Measurements from ENCODE around the gene CD300A.

CD300A gene

DNA sequence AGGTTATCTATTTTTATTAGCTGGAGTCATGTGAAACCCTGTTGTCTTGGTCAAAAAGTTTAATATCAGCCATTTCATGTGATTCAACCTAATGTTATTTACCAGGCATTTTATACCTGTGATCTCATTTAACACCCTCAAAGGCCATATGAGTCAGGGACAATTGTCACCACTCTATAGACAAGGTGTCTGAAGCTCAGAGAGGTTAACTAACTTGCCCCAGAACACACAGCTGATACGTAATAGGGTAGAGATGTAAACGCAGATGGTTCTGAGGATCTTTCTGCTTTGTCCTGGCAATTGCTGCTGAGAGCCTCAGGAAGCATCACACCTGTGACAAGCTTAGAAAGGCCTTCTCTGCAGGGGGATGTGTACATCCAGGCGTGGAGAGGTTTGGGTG, 4.9 kb downstream of the CD300A start:
- no peak for TF ChIP-seq CTCF (IDR thresholded peaks at IDR 0.05)

DNA sequence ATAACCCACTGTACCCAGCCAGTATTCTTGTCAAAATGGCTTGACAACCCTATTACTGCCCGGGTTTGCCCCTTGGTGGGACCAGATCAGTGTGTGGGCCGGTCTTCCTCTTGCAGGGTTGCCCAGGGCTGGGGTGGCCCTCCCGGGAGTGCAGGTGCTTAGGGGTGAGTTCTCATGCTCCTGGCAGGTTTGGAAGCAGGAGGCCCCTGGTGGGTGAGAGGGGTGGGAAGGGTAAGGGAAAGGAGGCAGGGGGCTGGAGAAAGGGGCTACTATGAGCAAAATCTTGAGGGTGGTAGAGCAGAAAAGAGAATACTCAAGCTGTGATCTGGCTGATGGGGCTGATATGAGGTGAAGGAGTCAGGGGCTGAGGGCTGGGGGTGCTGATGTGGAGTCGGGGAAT, 6.5 kb downstream of the CD300A start:
- TF ChIP-seq CTCF (IDR thresholded peaks at IDR 0.05), result no peak

DNA sequence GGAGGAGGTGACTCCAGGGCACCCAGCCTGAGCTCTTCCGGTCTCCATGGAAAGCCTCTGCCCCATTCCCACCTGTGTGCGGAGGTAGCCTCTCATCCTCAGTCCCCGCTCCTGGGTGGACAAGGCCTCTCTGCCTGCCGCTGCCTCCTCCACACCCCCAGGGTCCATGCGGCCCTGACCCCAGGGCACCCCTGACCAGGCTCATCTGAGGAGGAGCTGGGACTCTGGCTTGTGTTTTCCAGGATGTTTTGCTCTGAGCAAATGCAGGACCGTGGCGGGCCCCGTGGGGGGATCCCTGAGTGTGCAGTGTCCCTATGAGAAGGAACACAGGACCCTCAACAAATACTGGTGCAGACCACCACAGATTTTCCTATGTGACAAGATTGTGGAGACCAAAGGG, 6.9 kb downstream of the CD300A start:
- TF ChIP-seq CTCF (IDR thresholded peaks at IDR 0.05), result no peak

- TF ChIP-seq CTCF (IDR thresholded peaks at IDR 0.05), result no peak
These were observed 7.8 kb downstream of the CD300A start for GRCh38 chr17:74474043-74474792.

DNA sequence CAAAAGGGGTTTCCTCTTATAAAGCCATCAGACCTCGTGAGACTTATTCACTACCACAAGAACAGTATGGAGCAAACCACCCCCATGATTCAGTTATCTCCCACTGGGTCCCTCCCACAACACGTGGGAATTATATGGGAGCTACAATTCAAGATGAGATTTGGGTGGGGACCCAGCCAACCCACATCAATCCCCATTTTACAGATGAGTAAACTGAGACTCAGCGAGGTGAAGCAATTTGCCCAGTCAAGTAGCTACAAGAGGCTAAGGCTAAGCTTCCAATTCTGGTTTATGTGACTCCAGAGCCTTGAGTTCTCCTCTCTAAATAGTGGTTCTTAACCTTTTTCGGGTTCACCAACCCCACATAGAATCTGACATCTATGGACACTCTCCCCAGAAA, 8.8 kb downstream of the CD300A start:
- TF ChIP-seq CTCF (IDR thresholded peaks at IDR 0.05), result no peak

GRCh38 chr17:74477411-74477810, 11.0 kb downstream of the CD300A start:
- TF ChIP-seq CTCF (IDR thresholded peaks at IDR 0.05), result no peak

- no peak for TF ChIP-seq CTCF (IDR thresholded peaks at IDR 0.05)
These were observed 12.1 kb downstream of the CD300A start for GRCh38 chr17:74478420-74479100.

Data from LNCAP (cell line).